DMS153 treated with DMSO at 0.1 percent for 48 hours (cell line): Measurements from ENCODE around the gene ANO1.

ENCODE experiments used
- DNase-seq: peaks from one replicate; lab custom pipeline; 2025; ENCODE audit not compliant: unreplicated experiment; lab: John Stamatoyannopoulos, UW

Gene ANO1

GRCh38 chr11:70133771-70134335, 55.7 kb downstream of the ANO1 start:
- DNase-seq = no peak

GRCh38 chr11:70134490-70134889, 56.4 kb downstream of the ANO1 start:
- no peak for DNase-seq

- DNase-seq = no peak
These were observed 57.0 kb downstream of the ANO1 start for GRCh38 chr11:70135142-70135541.

- DNase-seq = no peak
These were observed 57.5 kb downstream of the ANO1 start for GRCh38 chr11:70135625-70136059.

- no peak for DNase-seq
These were observed 59.3 kb downstream of the ANO1 start for GRCh38 chr11:70137383-70137782.

GRCh38 chr11:70138403-70138802, 60.3 kb downstream of the ANO1 start:
- DNase-seq = no peak

GRCh38 chr11:70139785-70140410, 61.8 kb downstream of the ANO1 start:
- DNase-seq = no peak

- DNase-seq = no peak
These were observed 62.8 kb downstream of the ANO1 start for GRCh38 chr11:70140711-70141485.

- no peak for DNase-seq
These were observed 63.5 kb downstream of the ANO1 start for GRCh38 chr11:70141486-70142220.

GRCh38 chr11:70142221-70142875, 64.2 kb downstream of the ANO1 start:
- no peak for DNase-seq

GRCh38 chr11:70144262-70144661, 66.1 kb downstream of the ANO1 start:
- DNase-seq = no peak

GRCh38 chr11:70145071-70145470, 67.0 kb downstream of the ANO1 start:
- no peak for DNase-seq

- DNase-seq = no peak
These were observed 67.7 kb downstream of the ANO1 start for GRCh38 chr11:70145841-70146240.

- no peak for DNase-seq
These were observed 68.2 kb downstream of the ANO1 start for GRCh38 chr11:70146299-70146698.

GRCh38 chr11:70146895-70147520, 68.9 kb downstream of the ANO1 start:
- no peak for DNase-seq

- DNase-seq = no peak
These were observed 69.6 kb downstream of the ANO1 start for GRCh38 chr11:70147668-70148067.

GRCh38 chr11:70151671-70152070, 73.6 kb downstream of the ANO1 start:
- DNase-seq = no peak

- DNase-seq = no peak
These were observed 75.1 kb downstream of the ANO1 start for GRCh38 chr11:70153133-70153727.

GRCh38 chr11:70155386-70155785, 77.3 kb downstream of the ANO1 start:
- DNase-seq = no peak
